HG03103 (cell line): ENCODE data around the gene PRR18.
A peak's percentile ranks its signal among the peaks of the same experiment; 100 is the strongest.

Experiments
- ATAC-seq: cut with Tn5 transposase; IDR thresholded peaks from one replicate; pipeline ENCODE4 v1.9.1; 2021; ENCODE audit warnings: low read depth; ENCODE audit not compliant: unreplicated experiment

Gene PRR18

DNA sequence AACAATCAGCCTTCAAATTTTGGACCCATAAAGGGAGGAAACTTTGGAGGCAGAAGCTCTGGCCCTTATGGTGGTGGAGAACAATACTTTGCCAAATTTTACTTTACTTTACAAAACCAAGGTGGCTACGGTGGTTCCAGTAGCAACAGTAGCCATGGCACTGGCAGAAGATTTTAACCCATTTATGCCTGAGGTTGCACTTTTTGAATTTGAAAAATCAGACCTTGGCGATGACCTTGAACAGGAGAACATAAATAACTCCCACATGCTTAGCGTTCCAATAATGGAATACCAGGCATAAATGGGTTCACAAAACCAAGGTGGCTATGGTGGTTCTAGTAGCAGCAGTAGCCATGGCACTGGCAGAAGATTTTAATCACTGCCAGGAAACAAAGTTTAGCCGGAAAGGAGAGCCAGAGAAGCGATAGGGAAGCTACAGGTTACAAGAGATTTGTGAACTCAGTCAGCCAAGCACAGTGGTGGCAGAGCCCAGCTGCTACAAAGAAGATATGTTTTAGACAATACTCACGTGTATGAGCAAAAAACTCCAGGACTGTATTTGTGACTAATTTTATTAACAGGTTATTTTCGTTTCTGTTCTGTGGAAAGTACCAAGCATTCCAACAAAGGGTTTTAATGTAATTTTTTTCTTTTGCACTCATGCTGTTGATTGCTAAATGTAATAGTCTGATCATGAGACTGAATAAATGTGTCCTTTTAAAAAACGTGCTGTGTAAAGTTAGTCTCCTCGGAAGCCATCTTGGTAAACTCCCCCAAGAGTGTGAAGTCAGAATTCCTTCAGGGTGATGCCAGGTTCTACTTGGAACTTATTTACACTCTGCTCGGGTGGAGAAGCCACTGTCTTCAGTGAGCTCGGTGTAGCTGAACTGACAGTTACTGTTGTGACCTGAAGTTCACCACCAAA, 27.4 kb upstream of the PRR18 start:
- ATAC-seq: no peak

DNA sequence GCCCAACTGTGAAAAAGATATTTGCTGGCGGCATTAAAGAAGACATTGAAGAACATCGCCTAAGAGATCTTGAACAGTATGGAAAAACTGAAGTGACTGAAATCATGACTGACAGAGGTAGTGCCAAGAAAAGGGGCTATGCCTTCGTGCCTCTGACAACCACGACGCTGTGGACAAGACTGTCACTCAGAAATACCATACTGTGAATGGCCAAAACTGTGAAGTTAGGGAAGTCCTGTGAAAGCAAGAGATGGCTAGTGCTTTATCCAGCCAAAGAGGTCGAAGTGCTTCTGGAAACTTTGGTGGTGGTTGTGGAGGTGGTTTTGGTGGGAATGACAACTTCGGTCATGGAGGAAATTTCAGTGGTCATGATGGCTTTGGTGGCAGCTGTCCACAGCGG, 26.7 kb upstream of the PRR18 start:
- no peak for ATAC-seq

DNA sequence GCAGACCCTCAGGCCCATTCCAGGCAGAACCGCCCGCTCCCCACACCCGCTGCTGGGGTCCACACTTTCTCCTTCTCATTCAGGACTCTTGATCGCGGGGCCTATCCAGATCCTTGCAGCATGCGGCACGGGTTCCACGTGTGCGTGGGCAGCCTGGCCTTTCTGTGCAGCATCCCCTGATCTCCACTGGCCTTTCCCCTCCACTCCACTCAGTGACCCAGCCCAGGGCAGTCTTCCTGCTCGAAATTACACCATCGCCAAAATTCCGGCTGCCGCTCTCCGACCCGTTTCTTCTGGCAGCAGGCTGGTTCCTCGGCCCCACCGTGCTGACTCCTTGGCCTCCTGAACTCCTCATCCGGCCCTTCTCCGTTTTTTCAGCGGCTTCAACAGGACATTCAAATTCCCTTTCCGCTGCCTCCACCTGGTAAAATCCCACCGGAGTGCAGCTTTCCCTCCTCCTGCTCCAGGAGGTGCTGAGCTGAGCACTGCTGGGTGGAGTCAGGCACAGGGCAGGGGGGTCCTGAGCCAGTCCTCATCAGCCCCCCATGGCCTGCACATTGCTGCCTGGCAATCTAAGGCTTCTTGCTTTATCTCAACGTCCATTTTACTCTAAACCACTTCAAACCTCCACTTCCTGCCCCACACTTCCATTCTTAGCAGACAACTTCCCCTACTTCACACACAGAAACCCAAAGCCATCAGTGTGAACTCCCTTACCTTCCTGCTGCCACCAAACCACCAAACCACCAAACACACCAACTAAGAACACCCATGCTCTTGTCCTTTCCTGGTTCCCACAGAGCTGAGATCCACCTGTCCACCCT, 25.2 kb upstream of the PRR18 start:
- ATAC-seq: peak; percentile 68

DNA sequence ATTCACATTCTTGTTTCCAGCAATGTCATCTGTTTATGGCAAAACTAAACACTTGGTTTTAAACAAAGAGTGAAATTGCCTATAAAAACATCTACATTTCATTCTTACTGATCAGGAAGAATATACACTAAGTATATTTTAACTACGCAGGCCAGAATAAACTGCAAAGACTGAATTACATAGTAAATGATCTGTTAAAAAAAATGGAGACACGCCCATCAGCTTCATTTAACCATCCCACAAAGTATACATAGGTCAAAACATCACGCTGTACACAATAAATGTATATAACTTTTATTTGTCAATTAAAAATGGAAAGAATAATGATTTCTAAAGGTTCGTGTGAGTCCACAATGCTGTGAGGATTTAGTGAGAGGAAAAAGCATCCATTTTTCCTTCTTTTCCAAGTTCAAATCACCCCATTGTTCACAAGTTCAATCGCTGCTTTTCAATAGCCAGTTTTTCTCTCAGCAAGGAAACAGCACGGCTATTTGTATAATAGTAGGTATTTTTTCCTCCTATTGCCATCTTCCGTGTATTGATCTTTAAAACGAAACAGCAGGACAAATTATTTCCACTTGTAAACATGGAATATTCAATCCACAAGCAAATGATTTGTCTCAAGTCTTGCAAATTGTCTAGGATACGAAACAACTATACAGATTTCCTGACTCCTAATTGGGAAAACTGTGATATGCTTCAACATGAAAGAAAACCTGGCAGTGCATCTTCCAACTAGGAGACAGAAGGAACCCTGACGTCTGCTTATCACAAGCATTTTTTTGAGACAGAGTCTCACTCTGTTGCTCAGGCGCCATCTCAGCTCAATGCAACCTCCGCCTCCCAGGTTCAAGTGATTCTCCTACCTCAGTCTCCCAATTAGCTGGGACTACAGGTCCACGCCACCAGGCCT, 23.6 kb upstream of the PRR18 start:
- ATAC-seq: no peak

DNA sequence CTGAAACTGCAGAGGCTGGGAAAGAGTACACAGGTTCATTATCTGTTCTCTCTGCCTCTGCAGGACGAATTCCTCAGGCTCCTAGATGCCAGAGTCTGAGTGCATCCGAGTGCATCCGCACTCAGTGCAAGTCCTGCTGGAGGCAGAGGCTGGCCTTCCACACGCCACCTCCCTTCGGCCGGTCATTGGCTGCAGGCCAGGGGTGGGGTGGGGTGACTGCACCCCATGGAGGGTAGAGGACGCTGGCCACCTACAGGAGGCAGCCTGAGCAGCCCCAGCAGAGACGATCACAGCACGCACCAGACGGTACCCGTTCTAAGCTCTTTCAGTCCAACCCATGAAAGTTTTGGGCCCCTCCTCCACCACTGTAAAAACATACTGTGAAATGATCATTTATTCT, 22.4 kb upstream of the PRR18 start:
- ATAC-seq: no peak

DNA sequence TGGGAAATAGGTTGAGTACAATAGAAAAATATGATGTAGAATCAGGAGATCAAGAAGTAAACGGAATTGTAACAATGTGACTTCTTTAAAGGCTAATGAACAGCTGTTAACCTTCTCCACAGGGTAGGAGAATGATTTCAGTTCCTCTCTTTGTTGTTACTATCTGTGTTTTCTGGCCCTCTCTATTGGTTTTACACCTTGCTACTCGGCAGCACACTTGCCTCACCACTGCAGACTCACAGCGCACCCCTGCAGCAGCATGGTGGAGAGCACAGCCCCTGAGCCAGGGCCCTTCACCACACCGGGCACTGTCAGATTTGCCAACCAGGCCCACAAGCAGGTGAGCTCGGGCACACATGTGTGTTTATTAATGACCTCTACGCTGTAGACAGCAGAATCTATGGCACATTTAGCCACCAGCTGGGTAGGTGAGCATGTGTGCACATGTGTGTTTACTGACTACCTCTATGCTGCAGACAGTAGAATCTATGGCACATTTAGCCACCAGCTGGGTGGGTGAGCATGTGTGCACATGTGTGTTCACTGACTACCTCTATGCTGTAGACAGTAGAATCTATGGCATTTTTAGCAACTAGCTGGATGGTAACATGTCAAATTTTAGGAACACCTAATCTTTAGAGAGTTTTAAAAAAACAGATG, 17.3 kb upstream of the PRR18 start:
- ATAC-seq: peak; percentile 87

DNA sequence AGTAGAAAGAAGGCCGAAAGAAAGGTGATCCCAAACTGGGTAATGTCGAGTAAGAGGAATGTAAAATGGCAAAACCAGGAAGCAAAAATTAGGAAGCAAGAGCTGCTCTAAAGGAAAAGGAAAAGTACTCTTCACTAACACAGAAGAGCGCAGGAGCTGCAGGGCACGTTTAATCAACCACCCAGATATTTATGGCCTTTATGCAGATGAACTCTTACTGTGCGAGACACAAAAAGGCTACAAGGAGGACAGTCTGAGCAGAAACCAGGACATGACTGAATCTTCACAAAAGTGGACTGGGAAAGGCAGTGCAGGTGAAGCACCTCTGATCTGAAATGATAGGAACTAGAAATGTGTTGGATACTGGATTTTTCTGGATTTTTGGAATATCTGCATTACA, 15.2 kb upstream of the PRR18 start:
- no peak for ATAC-seq

DNA sequence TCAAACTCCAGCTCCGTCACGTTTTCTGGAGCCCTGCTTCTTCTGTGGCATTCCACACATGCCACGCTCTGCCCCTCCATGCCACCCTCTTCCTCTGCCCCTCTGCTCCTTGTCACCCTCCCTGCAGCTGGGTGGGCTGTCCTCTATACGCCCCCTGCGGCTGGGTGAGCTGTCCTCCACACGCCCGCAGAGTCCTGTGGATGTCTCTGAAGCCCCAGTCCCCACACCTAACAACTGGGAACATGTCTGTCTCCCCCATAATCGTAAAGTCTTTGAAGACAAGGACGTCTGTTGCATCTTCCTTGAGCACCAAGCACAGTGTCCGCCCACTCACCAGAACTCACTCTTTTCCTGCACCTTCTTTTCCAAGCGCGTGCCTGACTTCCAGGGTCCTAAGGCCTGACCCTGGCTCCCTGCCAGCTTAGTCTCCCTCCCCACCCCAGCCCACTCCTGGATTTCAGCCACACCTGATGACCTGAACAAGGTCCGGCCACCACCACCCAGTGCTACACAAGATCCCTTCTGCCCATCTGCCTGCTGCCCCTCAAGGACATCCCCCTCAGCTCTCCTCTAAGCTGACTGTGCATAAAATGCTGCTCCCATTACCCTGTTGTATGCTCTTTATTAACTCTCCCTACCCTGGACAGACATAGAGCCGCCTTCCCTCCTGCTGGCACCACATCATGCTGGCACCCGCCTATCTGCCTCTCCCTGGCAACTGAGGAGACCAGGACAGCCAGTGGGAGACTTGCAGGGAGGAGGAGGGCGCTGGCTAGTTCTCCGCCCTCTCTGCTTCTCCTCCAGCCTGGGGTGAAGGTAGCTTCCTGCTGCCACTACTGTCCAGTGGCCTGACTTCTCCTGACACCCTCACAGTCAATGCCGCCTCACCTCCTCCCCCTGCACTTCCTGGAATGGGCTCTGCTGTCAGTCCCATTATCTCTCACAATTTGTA, 10.7 kb upstream of the PRR18 start:
- ATAC-seq: no peak

DNA sequence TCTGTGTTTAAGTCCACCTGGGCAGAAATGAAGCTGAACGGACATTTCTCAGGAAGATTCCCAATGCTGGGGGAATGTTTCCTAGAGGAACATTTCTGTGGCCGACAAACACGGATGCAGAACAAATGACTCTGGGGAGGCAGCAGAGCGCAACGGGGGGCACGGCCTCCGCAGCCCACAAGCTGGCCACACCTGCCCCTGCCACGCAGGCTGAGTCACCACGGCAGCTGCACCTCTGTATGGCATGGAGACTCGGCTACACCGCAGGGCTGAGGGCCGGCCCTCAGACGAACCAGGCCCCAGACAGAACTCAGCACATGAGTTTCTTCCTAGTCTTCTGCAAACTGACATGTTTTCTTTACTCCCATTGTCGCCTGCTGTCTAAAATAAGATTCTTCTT, 10.0 kb upstream of the PRR18 start:
- no peak for ATAC-seq

DNA sequence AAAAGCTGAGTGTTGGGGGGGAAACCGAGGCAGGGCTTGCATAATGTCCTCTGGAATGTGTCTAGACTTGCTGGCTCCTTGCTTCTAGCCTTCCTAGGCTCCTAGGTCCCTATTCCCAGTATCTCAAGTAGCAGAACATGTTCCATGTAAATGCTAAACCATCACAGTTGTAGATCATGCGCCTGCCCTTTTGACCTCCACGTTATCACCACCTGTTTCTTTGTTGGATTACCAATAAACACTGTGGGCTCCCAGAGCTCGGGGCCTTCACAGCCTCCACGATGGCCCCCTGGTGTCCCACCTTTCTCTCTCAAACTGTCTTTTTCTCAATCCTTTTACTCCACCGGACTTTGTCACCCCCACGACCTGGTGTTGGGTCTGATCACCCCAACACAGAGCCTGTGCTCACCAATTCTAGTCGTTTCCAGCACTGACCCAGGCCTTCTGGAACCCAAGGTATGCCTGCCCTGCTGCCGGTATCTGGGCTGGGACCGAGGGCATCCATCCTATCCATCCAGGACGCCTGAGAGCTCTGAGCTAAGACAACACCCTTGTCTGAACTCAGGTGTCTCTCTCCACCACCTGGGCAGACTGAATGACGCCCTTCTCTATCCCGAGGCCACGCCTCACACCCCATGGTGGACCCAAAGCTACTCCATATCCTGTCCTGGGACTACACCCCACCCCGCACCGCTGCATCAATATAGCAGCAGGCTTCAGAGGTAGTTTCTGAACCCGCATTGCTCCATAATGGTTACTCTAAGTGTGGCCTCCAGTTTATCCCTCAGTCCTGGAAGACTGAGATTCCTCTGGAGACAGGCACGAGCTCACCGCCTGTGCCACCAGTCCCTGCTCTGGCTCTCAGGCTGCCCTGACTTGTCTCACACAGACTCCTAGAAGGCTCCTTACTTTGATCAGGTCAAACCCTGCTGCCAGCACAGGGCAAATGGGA, 9.3 kb upstream of the PRR18 start:
- ATAC-seq: no peak

DNA sequence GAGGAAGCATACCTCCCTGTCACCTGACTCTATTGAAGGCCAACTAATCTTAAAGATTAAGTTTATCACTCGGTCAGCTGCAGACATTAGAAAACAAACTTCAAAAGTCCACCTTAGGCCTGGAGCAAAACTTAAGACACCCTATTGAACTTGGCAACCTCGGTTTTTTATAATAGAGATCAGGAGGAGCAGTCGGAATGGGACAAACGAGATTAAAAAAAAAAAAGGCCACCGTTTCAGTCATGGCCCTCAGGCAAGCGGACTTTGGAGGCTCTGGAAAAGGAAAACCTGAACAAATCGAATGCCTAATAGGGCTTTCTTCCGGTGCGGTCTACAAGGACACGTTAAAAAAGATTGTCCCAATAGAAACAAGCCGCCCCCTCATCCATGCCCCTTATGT, 7.2 kb upstream of the PRR18 start:
- no peak for ATAC-seq

DNA sequence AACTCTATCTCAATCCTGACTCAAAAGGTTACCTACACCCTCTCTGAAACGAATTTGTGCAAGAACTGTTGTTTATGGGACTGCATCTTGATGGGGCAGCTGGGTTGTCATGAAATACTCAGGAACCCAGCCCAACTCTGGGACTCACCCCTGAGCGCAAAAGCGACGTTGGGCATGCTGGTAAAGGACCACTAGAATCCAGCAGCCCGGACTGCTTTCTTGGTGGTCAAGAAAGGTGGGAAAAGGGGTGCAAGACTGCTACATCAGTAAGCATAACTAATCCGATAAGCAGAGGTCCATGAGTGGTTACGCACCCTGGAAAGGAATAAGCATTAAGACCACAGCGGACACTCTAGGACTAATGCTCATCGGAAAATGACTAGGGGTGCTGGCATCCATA, 6.3 kb upstream of the PRR18 start:
- ATAC-seq: no peak

DNA sequence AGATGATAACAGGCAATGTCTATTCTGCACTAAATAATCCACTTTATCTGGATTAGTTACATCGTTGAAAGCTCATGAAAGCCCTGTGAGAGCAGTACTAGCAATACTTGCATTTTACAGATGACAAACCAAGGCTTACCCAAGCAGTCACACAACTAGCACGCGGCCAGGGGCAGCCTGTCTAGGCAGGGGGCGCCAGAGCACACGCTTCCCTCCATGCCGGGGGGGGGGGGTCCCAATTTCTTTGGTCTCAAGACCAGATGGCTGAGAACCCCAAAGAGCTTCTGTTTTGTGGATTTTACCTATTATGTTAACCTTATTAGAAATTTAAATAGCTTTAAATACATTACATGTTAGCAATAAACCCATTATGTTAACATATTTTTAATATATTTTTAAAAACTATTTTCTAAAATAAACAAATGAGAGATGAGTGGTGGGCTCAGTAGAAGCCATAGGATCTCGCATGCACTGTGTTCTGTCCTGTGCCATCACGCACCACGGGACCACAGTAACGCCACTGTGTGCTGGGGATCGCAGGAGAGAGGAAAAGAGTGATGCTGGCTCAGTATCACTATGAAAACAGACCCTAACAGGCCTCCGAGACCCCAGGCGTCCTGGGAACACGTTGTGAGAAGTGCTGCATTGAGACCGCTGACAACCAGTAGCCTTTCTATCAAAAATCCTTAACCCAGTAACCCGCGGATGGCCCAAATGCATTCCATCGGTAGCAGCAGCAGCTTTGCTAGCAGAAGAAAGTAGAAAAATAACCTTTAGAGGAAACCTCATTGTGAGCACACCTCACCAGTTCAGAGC, 5.3 kb upstream of the PRR18 start:
- ATAC-seq: peak; percentile 85

DNA sequence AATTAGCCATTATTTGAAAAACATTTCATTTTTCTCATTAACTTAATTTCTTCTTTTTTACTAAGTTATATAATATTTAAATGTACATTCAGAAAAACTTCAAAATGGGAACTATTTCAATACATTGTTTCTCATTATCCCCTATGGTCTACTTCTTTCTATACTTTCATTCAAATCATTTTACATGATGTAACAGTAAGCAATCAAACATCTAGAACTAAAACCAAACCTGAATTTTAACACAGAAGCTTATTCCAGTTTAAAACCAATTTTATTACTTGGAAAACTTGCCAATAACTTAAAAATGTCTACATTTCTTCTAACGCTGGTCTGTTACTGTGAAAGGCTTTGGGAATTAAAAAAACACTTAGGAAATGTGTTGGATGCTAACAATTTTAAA, 4.6 kb upstream of the PRR18 start:
- no peak for ATAC-seq

DNA sequence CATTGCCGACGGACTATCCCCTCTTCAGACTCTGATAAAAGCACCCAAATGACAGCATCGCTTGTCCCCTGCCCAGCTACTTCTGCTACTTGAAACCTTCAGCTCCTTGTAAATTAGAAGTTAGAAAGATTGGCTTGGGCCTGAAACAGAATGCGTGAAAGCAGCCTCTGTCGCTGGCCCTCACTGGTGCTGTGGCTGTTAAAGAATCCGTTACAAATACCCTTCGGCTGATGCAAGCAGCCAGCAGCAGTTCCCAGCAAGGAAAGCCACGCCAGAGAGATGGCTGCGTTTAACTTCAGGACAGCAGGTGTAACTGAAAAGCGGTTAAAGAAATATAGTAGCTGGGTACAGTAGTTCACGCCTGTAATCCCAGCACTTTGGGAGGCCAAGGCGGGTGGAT, 2.4 kb upstream of the PRR18 start:
- ATAC-seq: no peak

DNA sequence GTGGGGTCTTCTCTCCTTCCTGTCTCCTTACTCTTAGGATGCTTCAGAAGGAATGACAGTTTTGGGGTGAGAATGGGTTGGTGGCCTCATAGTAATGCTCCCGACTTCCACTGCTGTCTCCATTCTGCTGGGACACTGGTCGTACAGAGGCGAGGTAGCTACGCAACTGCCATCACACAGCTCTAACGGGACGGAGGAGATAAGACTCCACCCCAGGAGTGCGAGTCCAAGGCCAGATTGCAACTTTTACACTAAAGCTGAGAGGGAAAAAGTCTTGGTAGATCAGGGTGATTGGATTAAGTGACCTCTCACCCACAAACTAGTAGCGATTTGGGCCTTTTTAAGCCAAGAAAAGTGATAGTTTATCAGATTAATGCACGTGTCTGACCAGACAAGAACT, 1.8 kb upstream of the PRR18 start:
- no peak for ATAC-seq
